ENCODE results near the gene HADH. TPM values are rescaled to one million over a fixed set of nuclear protein-coding genes. Genes with fewer than 3 reads are reported as not detected.
A peak's percentile ranks its signal among the peaks of the same experiment; 100 is the strongest.
"Not testable (repeated sequence)": the region's sequence is repeated elsewhere in the genome, so short reads cannot be mapped to it uniquely, and the experiment has no call there.

The HADH gene
- 10 to 100 TPM; 10.5 to 13.3 TPM for total RNA-seq
- total RNA-seq, result 11.5 to 20.7 reads per million in 2 donors

DNA sequence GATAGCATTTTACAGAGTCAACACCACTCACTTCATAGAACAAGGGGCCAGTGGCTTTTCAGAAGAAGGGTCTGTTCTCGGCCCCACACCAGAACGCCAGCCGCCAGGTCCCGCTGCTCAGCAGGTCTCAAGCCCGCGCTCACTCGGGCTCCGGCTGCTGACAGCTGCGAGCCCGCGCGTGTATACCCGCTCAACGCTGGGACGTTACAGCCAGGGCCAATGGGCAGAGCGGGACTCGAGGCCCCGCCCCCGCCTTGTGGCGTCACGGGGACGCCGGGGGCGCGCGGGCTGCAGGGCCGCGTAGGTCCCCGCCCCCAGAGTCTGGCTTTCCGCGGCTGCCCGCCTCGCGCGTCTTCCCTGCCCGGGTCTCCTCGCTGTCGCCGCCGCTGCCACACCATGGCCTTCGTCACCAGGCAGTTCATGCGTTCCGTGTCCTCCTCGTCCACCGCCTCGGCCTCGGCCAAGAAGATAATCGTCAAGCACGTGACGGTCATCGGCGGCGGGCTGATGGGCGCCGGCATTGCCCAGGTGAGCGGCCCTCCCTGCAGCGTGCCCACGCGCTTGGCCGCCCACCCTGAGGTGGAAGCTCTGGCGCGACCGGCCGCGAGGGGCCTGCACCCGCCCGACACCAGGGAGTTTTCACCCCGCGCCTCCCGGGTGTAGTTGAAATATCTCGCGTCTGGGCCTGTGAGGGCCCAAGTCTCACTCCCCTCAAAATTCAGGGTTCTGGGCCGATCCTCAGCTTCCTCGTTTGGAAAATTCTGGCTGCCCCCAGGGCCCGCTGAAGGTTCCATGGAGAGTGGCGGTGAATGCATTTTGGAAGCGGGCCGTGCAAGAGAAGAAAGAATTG, at the start of gene HADH:
HADH (plus strand) TSS at position 353 of the 850 bp plus-strand sequence; CDS start at position 397, 44 bp downstream.
- no peaks in the 10 kb centered on the region for H3K27me3 Mint-ChIP-seq
- H3K27ac Mint-ChIP-seq, result peak within 1 kb of the TSS; percentile 89
- DNase-seq (peak; percentile 92 to 96 (median 94)), ATAC-seq (peak; percentile 99)
- H3K4me3 Mint-ChIP-seq, result peak within 1 kb of the TSS; percentile 95
- no peaks in the 10 kb centered on the region for H3K36me3 Mint-ChIP-seq (ENCODE audit: low read depth)
- H3K4me1 Mint-ChIP-seq, result peaks cover 25% of the 10 kb centered on the region
- no peaks in the 10 kb centered on the region for H3K9me3 ChIP-seq (ENCODE audit: control insufficient read depth, low read length, poor library complexity, severe bottlenecking)

DNA sequence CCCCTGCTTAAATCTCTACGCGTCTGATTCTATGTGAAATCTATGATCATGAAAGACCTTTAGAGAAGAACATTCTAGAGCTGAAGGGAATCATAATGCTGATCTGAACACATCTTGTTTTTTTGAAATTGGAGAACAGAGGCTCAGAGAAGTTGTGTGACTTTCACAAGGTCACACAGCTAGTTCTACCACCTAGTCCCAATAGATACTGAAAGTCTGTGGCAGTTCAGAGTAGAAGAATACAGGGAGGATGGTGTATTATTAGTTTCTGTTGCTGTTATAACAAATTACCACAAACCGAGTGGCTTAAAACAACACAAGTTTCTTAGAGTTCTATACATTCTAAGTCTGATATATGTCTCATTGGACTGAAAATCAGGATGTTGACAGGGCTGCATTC, 43.9 kb upstream of the HADH start:
- Mint-ChIP-seq H3K36me3 (ENCODE audit: low read depth) (peaks cover 4% of the 10 kb centered on the region), H3K4me3 (no peak overlapping the region), H3K27ac (no peak overlapping the region), H3K27me3 (no peaks in the 10 kb centered on the region), H3K4me1 (no peaks in the 10 kb centered on the region)
- ATAC-seq (no peak), DNase-seq (no peak)
- H3K9me3 ChIP-seq (ENCODE audit: control insufficient read depth, low read length, poor library complexity, severe bottlenecking), result no peaks in the 10 kb centered on the region

GRCh38 chr4:107950746-107951540, 38.7 kb upstream of the HADH start:
- no peaks in the 10 kb centered on the region for H3K9me3 ChIP-seq (ENCODE audit: control insufficient read depth, low read length, poor library complexity, severe bottlenecking)
- Mint-ChIP-seq H3K27me3 (no peaks in the 10 kb centered on the region), H3K36me3 (ENCODE audit: low read depth) (peaks cover 3% of the 10 kb centered on the region), H3K27ac (no peak overlapping the region), H3K4me3 (no peak overlapping the region), H3K4me1 (no peaks in the 10 kb centered on the region)
- ATAC-seq (no peak), DNase-seq (no peak)

GRCh38 chr4:107951551-107951950, 38.1 kb upstream of the HADH start:
- Mint-ChIP-seq H3K4me1 (no peaks in the 10 kb centered on the region), H3K36me3 (ENCODE audit: low read depth) (peaks cover 3% of the 10 kb centered on the region), H3K4me3 (no peak overlapping the region), H3K27ac (no peak overlapping the region), H3K27me3 (no peaks in the 10 kb centered on the region)
- ATAC-seq (no peak), DNase-seq (no peak)
- no peaks in the 10 kb centered on the region for H3K9me3 ChIP-seq (ENCODE audit: control insufficient read depth, low read length, poor library complexity, severe bottlenecking)

DNA sequence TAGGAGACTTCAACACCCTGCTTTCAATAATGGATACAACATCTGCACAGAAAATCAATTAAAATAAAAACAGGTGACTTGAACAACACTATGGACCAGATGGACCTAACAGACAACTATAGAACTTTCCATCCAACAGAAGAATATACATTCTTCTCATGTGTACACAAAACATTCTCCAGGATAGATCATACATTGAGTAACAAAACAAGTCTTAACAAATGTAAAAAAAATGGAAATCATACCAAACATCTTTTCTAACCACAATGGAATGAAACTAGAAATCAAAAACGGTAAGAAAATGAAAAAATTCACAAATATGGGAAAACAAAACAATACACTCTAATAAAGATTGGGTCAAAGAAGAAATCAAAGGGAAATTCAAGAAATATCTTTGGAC, 33.7 kb upstream of the HADH start:
- H3K27me3 Mint-ChIP-seq, result no peaks in the 10 kb centered on the region
- no peaks in the 10 kb centered on the region for H3K4me1 Mint-ChIP-seq
- DNase-seq, result no peak
- no peak for ATAC-seq
- H3K27ac Mint-ChIP-seq, result no peak overlapping the region
- H3K4me3 Mint-ChIP-seq, result no peak overlapping the region
- H3K36me3 Mint-ChIP-seq (ENCODE audit: low read depth), result peaks cover 3% of the 10 kb centered on the region
- H3K9me3 ChIP-seq (ENCODE audit: control insufficient read depth, low read length, poor library complexity, severe bottlenecking), result no peaks in the 10 kb centered on the region

GRCh38 chr4:107966903-107967302, 22.8 kb upstream of the HADH start:
- Mint-ChIP-seq H3K36me3 (ENCODE audit: low read depth) (no peaks in the 10 kb centered on the region), H3K27me3 (peaks cover 8% of the 10 kb centered on the region), H3K27ac (no peak overlapping the region), H3K4me1 (peaks cover 2% of the 10 kb centered on the region), H3K4me3 (no peak overlapping the region)
- no peak for ATAC-seq
- H3K9me3 ChIP-seq (ENCODE audit: control insufficient read depth, low read length, poor library complexity, severe bottlenecking), result no peaks in the 10 kb centered on the region
- DNase-seq, result no peak

- H3K36me3 Mint-ChIP-seq (ENCODE audit: low read depth); DNase-seq; ATAC-seq; H3K4me3 Mint-ChIP-seq; H3K4me1 Mint-ChIP-seq; H3K27ac Mint-ChIP-seq; H3K9me3 ChIP-seq (ENCODE audit: control insufficient read depth, low read length, poor library complexity, severe bottlenecking): not testable (repeated sequence)
- peaks cover 14% of the 10 kb centered on the region for H3K27me3 Mint-ChIP-seq
Observed at GRCh38 chr4:107967519-107967918, 22.2 kb upstream of the HADH start.

DNA sequence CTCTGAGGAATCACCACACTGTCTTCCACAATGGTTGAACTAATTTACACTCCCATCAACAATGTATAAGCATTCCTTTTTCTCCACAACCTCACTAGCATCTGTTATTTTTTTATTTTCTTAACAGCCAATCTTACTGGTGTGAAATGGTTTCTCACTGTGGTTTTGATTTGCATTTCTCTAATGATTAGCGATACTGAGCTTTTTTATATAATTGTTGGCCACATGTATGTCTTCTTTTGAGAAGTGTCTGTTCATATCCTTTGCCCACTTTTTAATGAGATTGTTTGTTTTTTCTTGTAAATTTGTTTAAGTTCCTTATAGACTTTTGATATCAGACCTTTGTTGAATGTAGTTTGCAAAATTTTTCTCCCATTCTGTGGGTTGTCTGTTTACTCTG, 21.8 kb upstream of the HADH start:
- H3K27ac Mint-ChIP-seq; ATAC-seq; H3K4me3 Mint-ChIP-seq; H3K4me1 Mint-ChIP-seq; H3K36me3 Mint-ChIP-seq (ENCODE audit: low read depth); DNase-seq; H3K9me3 ChIP-seq (ENCODE audit: control insufficient read depth, low read length, poor library complexity, severe bottlenecking): not testable (repeated sequence)
- H3K27me3 Mint-ChIP-seq, result peaks cover 16% of the 10 kb centered on the region

DNA sequence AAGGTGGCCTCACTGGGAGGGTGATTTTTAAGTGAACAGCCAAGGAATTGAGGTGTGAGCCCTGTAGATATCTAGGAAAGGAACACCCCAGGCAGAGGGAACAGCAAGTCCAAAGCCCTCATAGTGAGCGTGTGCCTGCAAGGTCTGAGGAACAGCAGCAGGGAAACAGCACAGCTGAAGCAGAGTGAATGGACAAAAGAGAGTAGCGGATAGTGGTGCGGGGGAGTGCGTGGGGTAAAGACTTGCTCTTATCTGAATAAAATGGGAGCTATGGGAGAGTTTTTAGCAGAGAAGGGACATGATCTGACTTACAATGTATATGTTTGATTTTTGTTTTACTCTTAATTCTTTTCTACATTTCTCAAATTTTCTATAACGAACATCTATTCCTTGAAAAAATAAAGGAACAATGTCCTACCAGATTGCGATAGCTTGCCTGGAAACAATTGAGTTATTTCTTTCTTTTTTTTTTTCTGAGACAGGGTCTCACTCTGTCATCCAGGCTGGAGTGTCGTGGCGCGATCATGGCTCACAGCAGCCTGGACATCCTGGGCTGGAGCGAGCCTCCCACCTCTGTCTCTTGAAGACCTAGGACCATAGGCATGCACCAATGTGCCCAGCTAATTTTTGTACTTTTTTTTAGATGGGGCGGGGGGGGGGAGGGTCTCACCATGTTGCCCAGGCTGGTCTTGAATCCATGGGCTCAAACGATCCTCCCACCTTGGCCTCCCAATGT, 19.5 kb upstream of the HADH start:
- H3K27me3 Mint-ChIP-seq, result peaks cover 16% of the 10 kb centered on the region
- H3K27ac Mint-ChIP-seq, result no peak overlapping the region
- DNase-seq, result no peak
- H3K4me1 Mint-ChIP-seq, result peaks cover 2% of the 10 kb centered on the region
- H3K9me3 ChIP-seq (ENCODE audit: control insufficient read depth, low read length, poor library complexity, severe bottlenecking), result no peaks in the 10 kb centered on the region
- H3K36me3 Mint-ChIP-seq (ENCODE audit: low read depth), result no peaks in the 10 kb centered on the region
- ATAC-seq, result no peak
- H3K4me3 Mint-ChIP-seq, result no peak overlapping the region

DNA sequence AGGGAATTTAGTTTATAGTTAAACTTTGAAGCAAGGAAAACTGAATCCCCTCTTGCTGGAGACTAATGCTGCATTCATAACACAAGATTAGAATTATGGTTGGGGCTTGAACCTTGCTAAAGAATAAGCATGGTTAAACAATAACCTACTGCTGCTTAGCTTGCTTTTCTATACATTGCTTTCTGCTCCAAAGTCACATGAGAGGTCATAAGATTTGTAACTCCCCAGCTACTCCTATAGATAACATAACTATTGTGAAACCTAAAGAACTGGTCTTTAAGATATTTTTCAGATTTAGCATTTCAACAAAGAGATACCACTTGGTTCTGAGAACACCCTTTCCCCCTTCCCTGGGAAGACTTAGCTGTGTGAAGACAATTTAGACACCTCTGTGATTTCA, 17.1 kb upstream of the HADH start:
- no peak overlapping the region for H3K27ac Mint-ChIP-seq
- H3K36me3 Mint-ChIP-seq (ENCODE audit: low read depth), result no peaks in the 10 kb centered on the region
- peaks cover 16% of the 10 kb centered on the region for H3K27me3 Mint-ChIP-seq
- peaks cover 2% of the 10 kb centered on the region for H3K4me1 Mint-ChIP-seq
- no peak for ATAC-seq
- H3K9me3 ChIP-seq (ENCODE audit: control insufficient read depth, low read length, poor library complexity, severe bottlenecking), result no peaks in the 10 kb centered on the region
- no peak overlapping the region for H3K4me3 Mint-ChIP-seq
- no peak for DNase-seq

GRCh38 chr4:107974523-107974922, 15.2 kb upstream of the HADH start:
- Mint-ChIP-seq H3K27me3 (peaks cover 13% of the 10 kb centered on the region), H3K4me1 (peaks cover 2% of the 10 kb centered on the region), H3K27ac (no peak overlapping the region), H3K4me3 (no peak overlapping the region), H3K36me3 (ENCODE audit: low read depth) (no peaks in the 10 kb centered on the region)
- no peaks in the 10 kb centered on the region for H3K9me3 ChIP-seq (ENCODE audit: control insufficient read depth, low read length, poor library complexity, severe bottlenecking)
- DNase-seq (no peak), ATAC-seq (no peak)

GRCh38 chr4:107977482-107977881, 12.2 kb upstream of the HADH start:
- Mint-ChIP-seq H3K36me3 (ENCODE audit: low read depth) (peaks cover 2% of the 10 kb centered on the region), H3K4me1 (no peaks in the 10 kb centered on the region), H3K27ac (no peak overlapping the region), H3K4me3 (no peak overlapping the region), H3K27me3 (peaks cover 2% of the 10 kb centered on the region)
- H3K9me3 ChIP-seq (ENCODE audit: control insufficient read depth, low read length, poor library complexity, severe bottlenecking), result no peaks in the 10 kb centered on the region
- DNase-seq (no peak), ATAC-seq (no peak)

Measured in T-helper 17 cell (primary cell).